H1 (cell line): ENCODE results near the gene COPZ1.

Experiments used
- EGR1 ChIP-seq: IDR thresholded peaks from 2 replicates; pipeline ENCODE4 v1.6.1; 2011; ENCODE audit warnings: low read depth, low read length, borderline replicate concordance
- EP300 ChIP-seq, 2 experiments: IDR thresholded peaks; 1 replicate in 1 of 2; 2 replicates in 1 of 2; pipeline ENCODE4 v1.6.1; 2011 to 2012; ENCODE audit warnings: low read depth in 2 of 2, low read length in 2 of 2, mild to moderate bottlenecking in 2 of 2, borderline replicate concordance in 1 of 2, inconsistent platforms in 1 of 2, moderate library complexity in 1 of 2
- RFX5 ChIP-seq: IDR thresholded peaks from 2 replicates; pipeline ENCODE4 v1.6.1; 2011; ENCODE audit warnings: low read depth, low read length, improper control_type of control experiment, borderline replicate concordance
- SIRT6 ChIP-seq: IDR thresholded peaks from one replicate; pipeline ENCODE4 v1.7.1; 2012; ENCODE audit warnings: low read length, inconsistent platforms
- TCF12 ChIP-seq: IDR thresholded peaks from 2 replicates; pipeline ENCODE4 v1.6.1; 2011; ENCODE audit warnings: low read depth, mild to moderate bottlenecking, low read length
- TF ChIP-seq, protein P1 (sequence below), 3 experiments: IDR thresholded peaks; 1 replicate in 2 of 3; 2 replicates in 1 of 3; pipeline versions ENCODE4 v1.5.1 to v1.6.1; 2011; ENCODE audit warnings: low read length in 3 of 3, mild to moderate bottlenecking in 3 of 3, inconsistent platforms in 2 of 3, low read depth in 1 of 3, moderate library complexity in 1 of 3; ENCODE audit not compliant: insufficient read depth in 1 of 3; ENCODE audit errors: control extremely low read depth in 1 of 3
- TF ChIP-seq, protein P2 (sequence below): IDR thresholded peaks from 2 replicates; pipeline ENCODE4 v1.6.1; 2011; ENCODE audit warnings: low read length, improper control_type of control experiment

DNA sequence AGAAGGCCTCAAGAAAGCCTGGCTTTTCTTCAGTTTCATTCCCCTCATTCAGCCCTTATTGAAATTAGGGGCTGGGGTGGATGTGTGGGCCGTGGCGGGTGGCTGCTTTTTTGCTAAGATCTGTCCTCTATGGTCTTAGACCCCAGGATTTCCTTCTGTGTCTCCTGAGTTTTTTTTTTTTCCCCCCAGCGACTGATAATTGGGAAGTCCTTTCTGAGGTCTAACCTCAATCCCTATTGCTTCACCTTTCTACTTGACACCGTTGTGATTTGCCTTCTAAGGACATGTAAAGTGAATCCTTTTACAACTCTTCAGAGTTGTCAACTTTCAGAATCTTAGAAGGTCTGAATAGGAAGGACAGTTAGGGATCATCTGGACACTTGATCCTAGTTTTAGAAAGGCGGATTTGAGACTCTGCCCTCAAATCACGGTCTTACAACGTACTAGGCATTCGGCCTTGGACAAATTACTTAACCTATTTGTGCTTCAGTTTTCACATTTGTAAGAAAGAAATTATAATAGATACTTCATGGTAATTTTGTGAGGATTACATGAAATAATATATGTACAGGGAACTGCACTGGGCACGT lies 34.9 kb downstream of the COPZ1 start:
- TF ChIP-seq, protein P1, sequence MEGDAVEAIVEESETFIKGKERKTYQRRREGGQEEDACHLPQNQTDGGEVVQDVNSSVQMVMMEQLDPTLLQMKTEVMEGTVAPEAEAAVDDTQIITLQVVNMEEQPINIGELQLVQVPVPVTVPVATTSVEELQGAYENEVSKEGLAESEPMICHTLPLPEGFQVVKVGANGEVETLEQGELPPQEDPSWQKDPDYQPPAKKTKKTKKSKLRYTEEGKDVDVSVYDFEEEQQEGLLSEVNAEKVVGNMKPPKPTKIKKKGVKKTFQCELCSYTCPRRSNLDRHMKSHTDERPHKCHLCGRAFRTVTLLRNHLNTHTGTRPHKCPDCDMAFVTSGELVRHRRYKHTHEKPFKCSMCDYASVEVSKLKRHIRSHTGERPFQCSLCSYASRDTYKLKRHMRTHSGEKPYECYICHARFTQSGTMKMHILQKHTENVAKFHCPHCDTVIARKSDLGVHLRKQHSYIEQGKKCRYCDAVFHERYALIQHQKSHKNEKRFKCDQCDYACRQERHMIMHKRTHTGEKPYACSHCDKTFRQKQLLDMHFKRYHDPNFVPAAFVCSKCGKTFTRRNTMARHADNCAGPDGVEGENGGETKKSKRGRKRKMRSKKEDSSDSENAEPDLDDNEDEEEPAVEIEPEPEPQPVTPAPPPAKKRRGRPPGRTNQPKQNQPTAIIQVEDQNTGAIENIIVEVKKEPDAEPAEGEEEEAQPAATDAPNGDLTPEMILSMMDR (IDR thresholded peaks at IDR 0.05; ENCODE audit: control extremely low read depth in 1 of 3, insufficient read depth in 1 of 3, low read depth in 1 of 3, low read length in 3 of 3) = no peak
- TF ChIP-seq EGR1 (no peak), TCF12 (no peak), EP300 (IDR thresholded peaks at IDR 0.05; ENCODE audit: borderline replicate concordance in 1 of 2, low read depth in 2 of 2, low read length in 2 of 2) (no peak), SIRT6 (no peak), RFX5 (no peak)
- TF ChIP-seq, protein P2, sequence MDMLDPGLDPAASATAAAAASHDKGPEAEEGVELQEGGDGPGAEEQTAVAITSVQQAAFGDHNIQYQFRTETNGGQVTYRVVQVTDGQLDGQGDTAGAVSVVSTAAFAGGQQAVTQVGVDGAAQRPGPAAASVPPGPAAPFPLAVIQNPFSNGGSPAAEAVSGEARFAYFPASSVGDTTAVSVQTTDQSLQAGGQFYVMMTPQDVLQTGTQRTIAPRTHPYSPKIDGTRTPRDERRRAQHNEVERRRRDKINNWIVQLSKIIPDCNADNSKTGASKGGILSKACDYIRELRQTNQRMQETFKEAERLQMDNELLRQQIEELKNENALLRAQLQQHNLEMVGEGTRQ = no peak
